SK-N-MC (cell line): ENCODE results near the gene MACF1.
"Not testable (repeated sequence)": the region's sequence is repeated elsewhere in the genome, so short reads cannot be mapped to it uniquely, and the experiment has no call there.

Source experiments
- EZH2 ChIP-seq: fragments of 200-600 bp; sonication (generic); IDR thresholded peaks from one replicate; pipeline ENCODE4 v1.6.1; 2017; ENCODE audit warnings: antibody characterized with exemption
- POLR2AphosphoS5 ChIP-seq: IDR thresholded peaks from 2 replicates; pipeline ENCODE4 v1.6.1; 2012; ENCODE audit warnings: mild to moderate bottlenecking, low read depth, low read length, borderline replicate concordance

- TF ChIP-seq POLR2AphosphoS5, EZH2: not testable (repeated sequence)
Observed at GRCh38 chr1:39493043-39493810, 288.7 kb downstream of the MACF1 start.
